SKM-1 treated with dmso at 0.1 percent for 144 hours (cell line): ENCODE results near the gene ACKR3.

Experiments
- DNase-seq: peaks from one replicate; lab custom pipeline; 2025; ENCODE audit not compliant: unreplicated experiment; lab: John Stamatoyannopoulos, UW

Gene ACKR3

DNA sequence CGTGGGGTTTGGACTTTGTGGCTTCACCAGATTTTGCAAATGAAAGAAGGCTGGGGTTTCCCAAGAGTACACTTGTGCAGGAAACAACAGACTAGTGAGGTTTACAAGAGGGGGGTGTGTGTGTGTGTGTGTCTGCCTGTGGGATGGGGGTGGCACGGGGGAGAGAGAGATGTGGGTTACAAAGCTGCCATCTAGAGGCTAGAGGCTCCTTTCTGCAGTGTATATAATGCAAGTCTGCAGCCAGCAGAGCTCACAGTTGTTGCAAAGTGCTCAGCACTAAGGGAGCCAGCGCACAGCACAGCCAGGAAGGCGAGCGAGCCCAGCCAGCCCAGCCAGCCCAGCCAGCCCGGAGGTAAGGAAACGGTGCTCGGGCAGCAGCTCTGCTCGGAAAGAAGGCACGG, at the start of gene ACKR3:
ACKR3 (plus strand) TSS at position 253 of the 401 bp plus-strand sequence. CDS start 10,641 bp downstream, outside the sequence.
- DNase-seq: peak; percentile 51

DNA sequence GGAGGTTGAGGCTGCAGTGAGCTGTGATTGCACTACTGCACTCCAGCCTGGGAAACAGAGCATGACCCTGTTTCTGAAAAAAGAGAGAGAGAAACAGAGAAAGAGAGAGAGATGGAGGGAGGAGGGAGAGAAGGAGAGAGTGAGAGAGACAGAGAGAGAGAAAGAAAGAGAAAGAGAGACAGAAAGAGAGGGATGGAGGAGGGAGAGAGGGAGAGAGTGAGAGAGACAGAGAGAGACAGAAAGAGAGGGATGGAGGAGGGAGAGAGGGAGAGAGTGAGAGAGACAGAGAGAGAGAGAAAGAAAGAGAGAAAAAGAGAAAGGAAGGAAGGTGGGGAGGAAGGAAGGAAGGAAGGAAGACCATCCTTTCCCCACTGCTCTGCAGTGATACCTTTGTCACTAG, 48.1 kb upstream of the ACKR3 start:
- DNase-seq: no peak

- no peak for DNase-seq
Observed at GRCh38 chr2:236523249-236523648, 46.4 kb upstream of the ACKR3 start.

- DNase-seq: no peak
Observed at GRCh38 chr2:236525411-236525997, 44.1 kb upstream of the ACKR3 start.

- no peak for DNase-seq
Observed at GRCh38 chr2:236526455-236527158, 43.0 kb upstream of the ACKR3 start.

GRCh38 chr2:236527159-236527630, 42.4 kb upstream of the ACKR3 start:
- no peak for DNase-seq

- no peak for DNase-seq
Observed at GRCh38 chr2:236529606-236530005, 40.0 kb upstream of the ACKR3 start.

GRCh38 chr2:236530512-236530911, 39.1 kb upstream of the ACKR3 start:
- DNase-seq: no peak

DNA sequence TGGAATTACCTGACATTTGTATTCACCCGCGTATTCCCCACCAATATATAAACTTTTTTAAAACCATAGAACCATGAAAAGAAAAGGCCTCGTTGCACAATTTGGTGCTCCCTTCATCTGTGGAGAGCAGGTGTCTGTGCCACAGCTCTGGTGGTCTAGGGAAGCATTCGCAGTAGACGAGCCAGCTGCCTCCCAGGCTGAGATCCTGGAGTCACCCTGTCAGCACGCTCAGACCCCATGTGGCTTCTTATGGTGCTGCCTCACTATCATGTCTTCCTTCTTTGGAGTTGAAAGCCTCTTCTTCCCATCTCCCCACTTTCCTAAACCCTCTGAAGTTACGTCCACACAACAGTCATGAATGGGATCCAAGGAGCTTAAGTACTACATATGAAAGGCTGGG, 38.4 kb upstream of the ACKR3 start:
- DNase-seq: no peak

DNA sequence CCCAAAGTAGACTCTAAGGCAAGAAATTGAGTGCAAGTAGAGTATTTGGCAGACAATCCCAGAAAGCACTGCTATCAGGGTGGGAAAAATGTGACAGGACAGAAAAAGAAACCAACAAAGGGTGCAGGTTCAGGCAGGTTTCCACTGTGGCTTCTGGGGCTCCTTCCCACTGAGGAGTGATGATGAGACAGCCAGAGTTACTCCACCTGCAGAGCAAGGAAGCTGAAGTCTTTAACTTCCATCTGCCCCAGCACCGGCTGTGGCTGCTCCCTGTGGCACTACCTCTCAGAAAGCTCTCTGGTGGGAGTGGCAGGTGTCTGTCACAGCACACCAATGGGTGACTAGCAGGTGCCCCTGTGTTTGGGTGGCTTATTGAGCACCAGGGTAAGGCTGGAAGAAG, 37.6 kb upstream of the ACKR3 start:
- DNase-seq: no peak

DNA sequence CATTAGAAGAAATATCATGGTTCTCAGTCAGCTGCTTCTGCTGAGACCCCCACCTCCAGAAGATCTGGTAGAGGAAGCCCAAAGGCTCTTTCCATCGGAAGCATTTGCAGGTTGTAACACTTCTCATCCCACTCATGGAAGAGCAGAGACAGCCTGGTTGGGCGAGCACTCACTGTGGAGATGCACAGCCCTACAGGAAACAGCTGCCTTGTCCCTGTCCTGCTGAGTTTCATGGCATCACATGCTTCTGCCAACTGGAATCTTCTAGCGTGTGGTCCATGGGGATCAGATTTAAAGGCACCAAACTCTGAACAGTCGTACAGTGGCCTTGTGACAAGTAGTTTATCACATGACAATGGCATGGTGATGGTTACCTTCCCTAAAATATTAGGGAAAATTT, 36.3 kb upstream of the ACKR3 start:
- DNase-seq: no peak

DNA sequence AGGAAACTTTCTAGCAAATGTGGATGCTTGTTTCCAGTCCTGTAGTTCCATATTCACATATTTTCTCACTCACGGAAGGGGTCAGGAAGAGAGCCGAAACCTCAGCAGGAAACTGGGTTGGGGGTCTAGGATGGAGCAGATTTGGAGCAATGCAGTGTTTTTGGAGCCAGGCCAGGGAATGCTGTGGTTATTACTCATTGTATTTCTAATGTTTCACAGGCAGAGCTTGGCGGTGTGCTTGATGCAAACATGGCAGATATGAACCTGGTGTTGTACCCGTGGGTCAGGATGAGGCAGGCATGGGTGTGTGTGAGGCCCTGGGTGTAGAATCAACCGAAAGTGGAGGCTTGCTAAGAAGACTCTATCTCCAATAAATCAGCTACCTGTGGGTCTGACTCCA, 34.6 kb upstream of the ACKR3 start:
- DNase-seq: no peak

GRCh38 chr2:236536727-236537398, 32.8 kb upstream of the ACKR3 start:
- DNase-seq: no peak

DNA sequence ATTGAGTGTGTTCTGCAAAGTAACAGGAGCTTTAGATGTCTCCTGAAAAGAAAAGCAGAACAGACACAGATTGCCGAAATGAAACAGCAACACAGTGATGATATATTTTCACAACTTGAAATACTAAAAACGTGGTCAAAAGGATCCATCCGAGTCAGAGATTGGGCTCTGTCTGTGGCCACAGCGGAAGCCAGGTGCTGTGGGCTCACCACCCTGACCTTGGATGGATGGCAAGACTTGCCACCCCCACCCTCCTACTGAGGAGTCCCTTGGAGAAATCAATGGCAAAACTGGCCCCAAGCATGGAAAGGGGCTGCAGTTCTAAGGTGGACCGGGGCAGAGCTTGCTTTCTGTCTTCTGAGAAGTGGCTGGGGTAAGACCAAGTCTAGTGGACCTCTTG, 31.4 kb upstream of the ACKR3 start:
- DNase-seq: no peak

GRCh38 chr2:236541008-236541562, 28.5 kb upstream of the ACKR3 start:
- DNase-seq: no peak

DNA sequence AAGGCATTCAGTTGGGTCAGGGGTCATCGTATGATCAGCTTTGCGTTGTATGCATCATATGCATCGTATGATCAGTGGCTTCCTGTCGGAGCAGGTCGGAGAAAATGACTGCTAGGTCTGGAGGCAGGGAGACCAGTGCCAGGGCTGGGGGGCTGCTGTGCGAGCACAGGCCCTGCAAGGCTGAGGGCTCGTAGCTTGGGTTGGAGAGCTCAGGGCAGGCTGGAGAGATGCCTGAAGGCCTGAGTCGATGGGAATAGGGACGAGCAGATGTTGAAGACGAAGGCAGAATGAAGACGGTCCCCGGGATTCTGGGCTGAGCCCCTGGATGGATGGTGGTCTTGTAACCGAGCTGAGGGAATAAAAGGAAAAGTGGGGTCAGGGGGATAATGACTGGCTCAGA, 25.3 kb upstream of the ACKR3 start:
- DNase-seq: no peak

GRCh38 chr2:236545248-236545658, 24.4 kb upstream of the ACKR3 start:
- no peak for DNase-seq

DNA sequence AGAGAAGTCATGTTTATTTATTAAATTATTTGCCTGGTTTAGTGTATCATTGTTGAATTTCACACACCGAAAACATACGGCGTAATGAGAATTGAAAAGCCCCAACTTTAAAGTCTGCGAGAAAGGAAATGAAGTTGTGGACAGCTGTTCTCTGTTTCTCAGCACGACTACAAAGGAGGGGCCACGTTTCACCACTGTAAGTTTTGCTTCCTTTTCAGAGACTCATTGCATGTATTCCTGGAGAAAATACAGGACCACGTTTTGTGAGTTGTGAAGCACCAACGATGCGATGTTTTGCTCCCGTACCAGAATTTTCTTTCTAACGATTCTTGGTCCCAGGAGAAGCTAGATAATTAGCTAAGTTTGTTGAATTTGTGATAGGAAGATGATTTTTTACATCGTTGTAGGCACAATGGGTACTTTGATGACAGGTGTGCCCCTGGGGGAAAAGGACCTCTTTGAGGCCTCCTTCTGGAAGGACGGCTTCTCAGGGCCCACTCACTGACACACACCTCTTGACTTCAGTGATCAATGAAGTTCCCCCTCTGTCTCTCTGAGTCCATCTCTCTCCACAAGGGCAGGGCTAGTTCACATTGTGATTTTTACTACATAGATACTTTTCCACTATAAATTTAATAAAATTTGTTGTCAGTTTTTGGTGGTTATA, 23.7 kb upstream of the ACKR3 start:
- DNase-seq: no peak

DNA sequence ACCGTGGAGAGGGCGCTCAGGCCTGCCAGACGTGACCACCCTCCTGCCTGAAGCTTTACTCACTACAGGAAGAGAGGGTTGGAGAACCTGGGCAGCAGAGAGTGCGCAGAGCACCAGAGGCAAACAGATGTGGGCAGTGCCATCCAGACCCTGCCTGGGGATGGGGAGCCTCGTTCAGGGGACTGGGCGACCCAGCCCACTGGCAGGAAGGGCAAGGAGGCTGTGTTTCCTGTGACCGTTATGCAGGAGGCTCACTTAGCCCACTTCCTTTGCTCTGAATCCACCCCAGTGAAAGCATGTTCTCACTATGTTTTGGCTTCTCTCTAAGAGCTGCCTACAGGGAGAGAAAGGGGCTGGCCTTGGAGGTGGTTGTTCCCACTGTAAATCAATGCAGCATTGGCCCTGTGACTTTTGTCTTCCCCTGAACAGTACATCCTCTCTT, 23.0 kb upstream of the ACKR3 start:
- no peak for DNase-seq

DNA sequence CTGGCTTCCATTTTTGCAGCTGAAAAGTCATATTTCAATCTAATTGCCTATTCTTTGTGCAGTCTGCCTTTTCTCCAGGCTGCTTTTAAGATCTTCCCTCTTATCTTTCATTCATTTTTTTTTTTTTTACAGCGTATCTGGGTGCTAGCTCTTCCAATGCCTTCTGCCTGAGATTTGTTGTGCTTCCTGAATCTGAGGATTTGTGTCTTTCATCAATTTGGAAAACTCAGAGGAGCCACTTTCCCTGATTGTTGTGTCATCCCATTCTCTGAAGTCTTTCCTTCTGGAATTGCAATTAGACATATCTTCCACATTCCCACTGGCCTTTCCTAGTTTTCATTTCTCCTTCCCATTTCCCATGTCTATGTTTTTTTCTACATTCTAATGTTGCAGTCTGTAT, 21.9 kb upstream of the ACKR3 start:
- no peak for DNase-seq

- DNase-seq: no peak
Observed at GRCh38 chr2:236548179-236548921, 21.3 kb upstream of the ACKR3 start.
